GM19467 (cell line): ENCODE measurements around the gene GHSR.

ENCODE experiments used
- ATAC-seq: cut with Tn5 transposase; IDR thresholded peaks from one replicate; pipeline ENCODE4 v1.9.1; 2021; ENCODE audit warnings: mild to moderate bottlenecking, moderate library complexity; ENCODE audit not compliant: unreplicated experiment

GHSR gene

DNA sequence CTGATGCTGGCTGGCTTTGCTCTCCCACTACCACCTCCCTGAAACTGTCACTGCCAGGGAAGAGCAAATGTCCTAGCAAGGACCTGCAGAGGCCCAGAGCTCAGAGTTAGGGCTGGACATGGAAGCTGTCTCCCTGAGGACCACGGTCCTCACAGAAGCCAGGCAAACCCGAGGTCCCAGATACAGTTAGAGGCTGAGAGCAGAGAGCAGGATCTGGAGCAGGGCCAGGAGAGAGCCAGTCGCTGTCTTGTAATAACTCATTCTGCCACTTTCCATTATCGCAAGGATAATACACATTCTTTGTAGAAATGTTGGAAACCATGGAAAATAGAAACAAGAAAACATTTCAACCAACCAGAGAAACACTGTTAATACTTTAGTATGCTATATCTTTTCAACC lies 10.1 kb downstream of the GHSR start:
- no peak for ATAC-seq

DNA sequence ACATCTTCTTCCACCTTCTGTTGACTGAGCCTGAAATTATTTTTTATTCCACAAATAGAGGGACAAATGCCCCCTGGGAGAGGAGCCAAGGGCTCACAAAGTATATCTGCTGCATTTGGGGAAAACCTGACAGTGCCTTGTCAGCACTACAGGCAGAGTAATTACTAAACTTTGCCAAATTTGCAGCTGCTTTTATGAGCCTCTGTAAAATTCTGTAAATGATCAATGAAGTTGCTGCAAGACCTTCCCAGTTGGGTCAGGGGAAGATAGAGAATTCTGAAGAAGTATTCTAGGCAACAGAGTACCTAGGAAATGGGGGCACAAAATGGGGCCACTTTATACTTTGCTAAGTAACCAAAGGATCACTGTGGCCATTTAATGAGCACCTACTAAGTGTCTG lies 10.5 kb downstream of the GHSR start:
- ATAC-seq: no peak

DNA sequence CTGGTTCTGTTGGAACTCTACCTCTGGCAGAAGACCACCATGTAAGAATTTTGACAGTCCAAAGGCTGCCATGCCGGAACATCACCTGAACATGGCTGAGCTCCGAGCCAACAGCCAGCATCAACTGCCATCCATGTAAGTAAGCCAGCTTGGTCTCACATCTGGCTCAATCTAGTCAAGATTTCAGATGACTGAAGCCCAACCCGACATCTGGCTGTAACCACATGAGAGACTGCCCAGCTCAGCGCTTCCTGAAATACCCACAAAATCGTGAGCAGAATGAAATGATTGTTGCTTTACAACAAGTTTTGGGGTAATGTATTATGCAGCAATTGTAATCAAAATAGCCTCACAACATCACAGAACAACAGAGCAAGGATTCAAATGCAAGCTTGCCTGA lies 32.9 kb downstream of the GHSR start:
- ATAC-seq: no peak

DNA sequence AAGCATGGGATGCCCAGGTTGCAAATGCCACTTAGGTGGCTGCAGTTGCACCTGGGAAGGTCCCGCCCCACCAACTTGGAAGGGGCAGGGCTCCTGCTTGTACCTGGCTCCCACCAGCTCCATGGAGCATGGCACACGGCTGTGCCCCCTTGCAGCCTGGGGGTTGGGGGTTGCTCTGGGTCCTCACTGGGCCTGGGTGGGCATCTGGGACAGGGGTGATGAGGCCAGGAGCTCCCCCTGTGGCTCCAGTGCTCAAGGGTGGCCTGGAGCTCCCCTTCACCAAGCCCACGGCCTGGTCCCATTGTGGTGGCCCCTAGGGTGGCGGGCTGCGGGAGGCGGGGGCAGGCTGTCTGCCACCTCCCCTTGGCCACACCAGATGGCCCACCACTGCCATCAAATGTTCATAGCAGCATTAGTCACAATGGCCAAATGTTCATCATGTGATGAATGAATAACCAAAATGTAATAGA lies 36.7 kb downstream of the GHSR start:
- no peak for ATAC-seq

DNA sequence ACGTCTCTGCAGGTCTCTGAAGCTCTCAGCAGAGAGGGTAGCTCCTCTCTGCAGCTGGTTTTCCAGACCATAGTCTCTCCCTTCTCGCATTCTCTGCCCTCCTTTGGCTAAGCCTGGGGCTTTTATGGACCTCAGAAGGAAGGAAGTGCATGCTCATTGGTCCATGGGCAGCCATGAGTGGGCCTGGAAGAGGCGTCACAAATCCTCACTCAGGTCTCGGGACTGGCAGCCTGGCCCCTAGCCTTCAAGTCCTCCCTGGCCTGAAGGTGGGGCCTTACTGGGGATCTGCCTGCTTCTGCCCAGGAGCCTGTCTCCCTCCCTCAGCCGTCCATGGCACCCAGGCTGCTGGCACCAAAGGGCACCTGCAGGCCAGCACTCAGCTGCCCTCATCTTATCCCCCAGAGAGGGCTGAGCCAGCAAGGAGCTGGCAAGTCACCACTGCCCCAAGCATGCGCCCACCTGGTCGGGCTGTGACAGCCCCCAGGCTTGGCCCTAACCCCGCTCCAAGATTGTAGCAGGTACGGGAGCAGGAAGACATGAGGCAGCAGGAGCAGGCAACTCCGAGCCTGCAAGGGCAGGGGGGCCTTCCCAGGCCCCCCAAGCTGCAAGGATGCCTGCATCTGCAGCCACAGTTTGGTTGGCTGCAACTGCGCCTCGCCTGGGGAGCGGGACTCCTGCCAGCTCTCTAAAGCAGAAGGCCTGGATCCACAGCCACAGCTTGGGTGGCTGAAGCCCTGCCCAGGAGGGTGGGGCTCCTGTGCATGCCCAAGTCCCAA lies 37.4 kb downstream of the GHSR start:
- no peak for ATAC-seq

DNA sequence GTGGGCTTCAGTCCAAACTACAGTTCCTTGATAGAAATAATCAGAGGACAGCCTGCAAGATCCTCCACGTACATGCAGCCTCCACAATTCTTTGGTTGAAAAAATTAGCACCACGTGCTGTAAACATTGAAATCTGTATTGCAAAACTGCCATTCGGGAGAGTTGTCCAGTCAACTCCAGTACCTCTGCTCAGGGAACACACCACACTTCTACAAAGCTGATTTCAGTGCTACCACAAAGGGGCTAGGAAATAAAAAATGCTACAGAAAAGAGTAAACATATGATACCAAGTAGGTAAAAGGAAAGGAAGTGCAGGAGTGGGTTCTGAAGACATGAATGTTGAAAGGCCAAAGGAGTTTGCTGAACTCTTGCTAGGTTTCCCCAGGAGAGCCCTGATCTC lies 40.4 kb downstream of the GHSR start:
- no peak for ATAC-seq

DNA sequence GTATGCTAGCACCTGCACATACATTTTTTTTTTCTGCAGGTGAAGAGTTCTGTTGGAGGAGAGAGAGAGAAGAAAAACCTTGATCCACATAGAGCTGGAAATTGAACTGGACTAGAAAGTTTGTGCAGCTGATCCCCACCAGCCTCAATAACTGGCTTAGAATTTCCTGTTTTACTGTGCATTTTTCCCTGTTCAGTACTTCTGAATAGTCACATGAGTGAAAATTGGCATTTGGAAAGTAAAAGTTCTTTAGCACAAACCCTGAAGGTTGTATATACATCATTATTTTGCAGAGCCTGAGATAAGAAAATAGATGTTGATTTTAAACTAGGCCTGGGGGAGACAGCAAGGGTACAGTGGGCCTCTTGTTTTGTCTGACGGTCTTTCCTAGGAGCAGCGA lies 42.3 kb downstream of the GHSR start:
- no peak for ATAC-seq

DNA sequence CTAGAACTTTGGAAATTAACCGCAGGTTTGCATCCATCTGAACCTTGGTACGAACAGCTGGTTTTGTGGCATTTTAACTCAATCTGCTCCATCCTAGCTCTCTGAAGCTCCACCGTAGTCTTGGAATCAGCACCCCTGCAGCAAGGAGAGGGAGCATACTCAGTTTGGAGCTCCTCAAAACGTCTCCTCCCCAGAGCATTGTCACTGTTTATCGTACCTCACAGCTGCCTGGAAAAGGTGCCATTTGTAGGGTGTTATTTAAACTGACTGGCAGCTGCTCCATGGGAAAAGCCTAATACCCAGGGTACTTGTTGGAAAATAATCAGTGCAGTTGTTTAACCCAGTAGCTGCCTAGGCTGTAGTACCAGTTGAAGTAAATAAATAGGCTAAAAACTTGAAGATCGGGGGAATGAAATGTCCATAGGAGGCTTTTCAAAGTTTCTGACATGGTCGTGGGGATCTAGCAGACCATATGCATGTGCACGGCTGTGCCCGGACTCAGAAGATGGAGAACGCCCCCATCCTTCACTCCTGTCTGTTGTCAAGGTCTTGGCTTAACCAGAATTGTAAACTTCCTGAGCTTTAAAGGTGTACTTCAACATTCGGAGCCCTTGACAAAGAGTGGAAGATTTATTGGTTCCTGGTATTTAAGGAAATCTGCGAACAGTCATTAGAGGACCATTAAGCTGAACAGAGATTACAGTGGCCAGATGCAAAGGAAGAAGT lies 43.9 kb downstream of the GHSR start:
- ATAC-seq: no peak

DNA sequence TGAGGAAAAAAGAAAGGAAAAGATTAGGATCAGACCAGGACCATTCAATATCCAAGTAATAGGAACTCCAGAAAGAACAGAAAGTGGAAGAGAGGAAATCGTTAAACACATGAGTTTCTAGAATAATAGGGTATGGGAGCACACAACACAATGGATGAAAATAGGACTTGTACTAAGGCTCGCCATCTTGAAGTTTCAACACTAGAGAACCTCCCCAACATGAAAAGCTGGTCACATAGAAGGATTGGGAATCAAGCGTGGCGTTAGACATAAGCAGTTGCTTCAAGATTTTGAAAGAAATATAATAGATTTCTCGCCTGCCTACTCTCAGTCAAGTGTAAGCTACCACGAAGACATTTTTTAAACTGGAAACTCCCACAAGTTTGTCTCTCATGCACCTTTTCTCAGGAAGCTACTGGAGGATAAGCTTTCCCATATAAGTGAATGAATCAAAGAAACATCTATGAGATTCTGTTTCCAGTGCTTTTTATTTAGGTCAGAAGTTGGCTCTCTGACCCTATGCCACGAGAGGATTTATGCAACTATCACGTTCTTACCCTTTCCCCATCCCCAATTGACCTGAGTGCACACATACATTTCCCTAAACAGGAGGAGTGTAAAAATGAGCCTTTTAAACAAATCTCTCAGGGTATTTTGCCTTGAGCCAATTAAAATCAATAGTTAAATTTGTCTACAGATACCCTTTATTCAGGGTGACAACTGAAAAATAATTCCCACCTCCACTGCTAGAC lies 45.2 kb downstream of the GHSR start:
- ATAC-seq: no peak

DNA sequence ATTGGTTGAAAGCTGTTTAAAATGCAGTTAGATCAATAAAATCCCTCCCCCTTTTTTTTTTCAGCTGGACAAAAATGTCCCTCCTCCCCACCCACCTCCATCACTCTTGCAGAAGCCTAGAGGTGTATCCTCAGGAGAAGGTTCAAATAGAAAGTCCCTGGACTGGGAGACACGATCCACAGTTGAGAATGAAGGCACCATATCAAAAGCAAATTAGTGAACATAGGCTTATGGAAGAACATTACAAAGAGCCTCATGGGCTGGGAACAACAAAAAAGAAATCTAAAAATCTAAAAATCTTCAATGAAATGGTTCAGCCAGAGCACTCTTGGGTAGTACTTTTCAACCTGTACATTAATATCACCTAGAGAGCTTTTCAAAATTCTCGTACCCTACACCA lies 46.2 kb downstream of the GHSR start:
- no peak for ATAC-seq

DNA sequence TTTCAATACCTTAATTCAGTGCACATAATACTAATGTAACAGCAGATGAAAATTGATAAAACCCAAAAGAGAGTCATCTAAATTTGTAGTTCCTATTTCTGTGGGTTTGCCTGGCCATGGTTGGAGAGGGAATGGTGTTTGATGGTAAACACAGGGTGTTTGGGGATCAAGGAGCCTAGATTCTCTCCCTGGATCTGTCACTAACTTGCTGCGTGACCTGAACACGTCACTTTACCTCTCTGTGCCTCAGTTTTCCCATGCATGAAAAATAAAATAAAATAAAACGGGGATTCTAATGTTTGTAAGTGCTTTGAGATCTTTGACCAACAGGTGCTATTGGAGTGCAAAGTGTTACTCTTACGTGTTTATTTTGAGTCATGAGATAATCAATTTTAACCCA lies 49.8 kb downstream of the GHSR start:
- ATAC-seq: no peak

DNA sequence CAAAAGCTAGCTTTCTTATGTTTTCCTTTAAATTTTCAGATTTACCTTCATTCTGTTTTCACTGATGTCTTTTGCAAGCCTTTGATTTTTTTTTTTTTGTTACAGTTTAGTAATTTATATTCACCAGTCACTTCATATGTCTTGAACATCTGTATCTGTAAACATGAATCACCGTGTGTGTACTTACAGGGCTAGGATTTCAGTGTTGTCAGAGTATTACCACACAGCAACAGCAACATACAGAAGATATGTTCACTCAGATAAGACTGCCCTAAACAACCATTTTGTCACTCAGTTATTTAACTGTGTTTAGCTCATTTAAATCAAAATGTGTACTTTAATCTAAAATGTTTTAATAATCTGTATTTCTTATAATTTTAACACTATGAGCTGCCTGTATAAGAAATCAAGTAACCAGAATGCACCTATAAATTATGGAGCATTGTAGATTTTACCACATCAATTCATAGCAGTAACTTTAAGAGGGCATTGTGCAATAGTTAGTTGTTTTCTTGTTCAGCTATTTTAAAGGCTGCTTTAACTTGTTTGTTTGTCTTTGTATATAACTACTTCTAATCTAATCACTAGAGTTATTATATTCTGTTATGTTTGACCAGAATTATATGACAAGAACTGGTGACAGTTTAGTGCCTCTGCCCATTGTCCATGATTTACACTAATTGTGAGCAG lies 50.4 kb downstream of the GHSR start:
- no peak for ATAC-seq

DNA sequence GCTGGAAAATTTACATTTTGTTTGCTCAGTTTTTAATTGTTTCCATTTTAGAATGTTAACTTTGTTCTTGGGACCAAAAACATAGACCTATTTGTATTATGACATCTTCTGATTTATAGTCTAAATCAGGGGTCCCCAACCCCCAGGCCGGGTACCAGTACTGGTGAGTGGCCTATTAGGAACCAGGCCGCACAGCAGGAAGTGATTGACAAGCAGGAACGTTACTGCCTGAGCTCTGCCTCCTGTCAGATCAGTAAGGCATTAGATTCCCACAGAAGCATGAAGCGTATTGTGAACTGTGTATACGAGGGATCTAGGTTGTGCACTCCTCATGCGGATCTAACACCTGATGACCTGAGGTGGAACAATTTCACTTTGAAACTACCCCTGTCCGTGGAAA lies 51.9 kb downstream of the GHSR start:
- no peak for ATAC-seq

DNA sequence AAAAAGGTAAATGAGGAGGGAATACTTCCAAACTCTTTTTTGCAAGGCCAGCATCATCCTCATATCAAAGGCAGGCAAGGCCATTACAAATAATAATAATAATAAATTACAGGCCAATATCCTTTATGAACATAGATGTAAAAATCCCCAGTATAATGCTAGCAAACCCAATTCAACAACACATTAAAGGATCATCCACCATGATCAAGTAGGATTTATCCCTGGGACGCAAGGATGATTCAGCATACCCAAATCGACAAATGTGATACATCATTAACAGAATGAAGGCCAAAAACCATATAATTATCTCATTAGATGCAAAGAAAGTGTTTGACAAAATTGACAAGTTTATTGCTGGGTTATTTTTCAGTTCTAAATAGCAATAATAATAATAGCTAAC lies 53.6 kb downstream of the GHSR start:
- ATAC-seq: no peak
